Measurements from ENCODE around the gene SREBF1. TPM values are rescaled to one million over a fixed set of nuclear protein-coding genes. Genes with fewer than 3 reads are reported as not detected.

The SREBF1 gene
- total and polyA plus RNA-seq, 4 donors = 68.4 to 134 (median 80.7) TPM

DNA sequence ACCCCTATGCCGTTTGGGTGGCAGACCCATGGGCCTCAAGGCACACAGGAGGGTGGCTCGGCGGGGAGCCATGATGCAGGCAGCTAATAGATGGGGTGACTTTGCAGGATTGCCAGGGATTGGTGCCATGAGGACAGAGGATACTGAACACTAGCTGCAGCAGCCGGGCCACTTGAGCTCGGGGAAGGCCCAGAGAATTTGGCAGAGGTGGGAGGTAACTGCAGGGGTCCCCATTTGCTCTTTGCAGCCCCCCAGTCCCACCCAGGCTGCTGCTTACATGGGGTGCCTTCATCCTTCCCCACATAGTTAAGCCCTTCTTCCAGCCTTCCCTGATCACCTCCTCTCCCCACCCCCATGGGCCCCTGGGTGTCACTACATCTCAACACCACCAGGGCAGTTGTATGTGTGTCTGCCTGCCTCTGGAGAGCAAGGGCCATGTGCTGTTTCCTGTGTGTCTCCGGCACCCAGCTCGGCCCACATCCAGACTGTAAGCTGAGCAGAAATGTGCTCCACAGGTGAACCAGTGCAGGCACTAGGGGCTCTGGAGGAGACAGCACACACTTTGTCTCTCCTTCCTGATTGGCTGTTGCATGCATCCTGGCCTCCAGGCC is 52.0 kb downstream of the SREBF1 start:
- peak overlapping the region in 1 of 2 donors; percentile 90 for H3K27ac ChIP-seq (ENCODE audit: low read depth in 1 of 2, low read length in 1 of 2)

DNA sequence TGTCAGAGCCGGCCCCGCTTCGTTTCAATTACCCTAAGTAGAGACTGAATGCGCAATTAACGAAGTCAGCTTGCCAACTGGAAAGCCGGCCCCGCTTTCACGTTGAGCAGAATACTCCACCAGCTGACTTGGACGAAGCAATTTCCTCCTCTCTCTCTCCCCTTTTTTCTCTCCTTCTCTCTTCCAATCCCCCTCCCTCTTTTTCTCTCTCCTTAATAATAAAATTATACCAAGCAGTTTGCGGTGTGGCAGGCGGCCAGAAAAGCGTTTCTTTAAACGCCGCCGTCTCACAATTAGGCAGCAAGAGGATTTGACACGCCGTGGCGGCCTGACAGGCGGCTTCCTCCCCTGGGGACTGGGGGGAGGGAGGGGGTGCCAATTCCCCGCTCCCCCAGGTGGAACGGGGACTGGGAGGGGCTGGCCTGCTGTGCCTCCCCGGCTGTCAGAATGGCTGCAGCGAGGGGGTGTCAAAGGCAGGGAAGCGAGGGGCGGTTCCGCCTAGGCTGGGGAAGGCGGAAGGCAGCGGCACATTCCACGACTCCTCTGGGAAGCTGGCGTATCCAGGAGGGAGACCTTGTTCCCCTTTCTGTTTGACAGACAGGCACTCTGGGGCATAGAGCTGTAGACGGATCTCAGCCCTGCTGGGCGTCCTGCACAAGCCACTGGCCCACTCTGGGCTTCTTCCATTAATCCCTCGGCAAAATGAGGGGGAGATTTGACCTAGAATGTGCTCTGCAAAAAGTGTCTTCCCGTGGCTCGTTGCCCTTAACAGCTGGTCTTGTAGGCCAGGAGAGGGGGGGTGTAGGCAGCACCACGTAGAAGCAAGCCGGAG is 52.7 kb downstream of the SREBF1 start:
- Histone ChIP-seq H3K4me1 (ENCODE audit: control insufficient read depth in 5 of 5, insufficient read depth in 5 of 5, low read length in 5 of 5) (peaks cover 12 to 55% (median 27%) of the 10 kb centered on the region in 5 donors), H3K9ac (ENCODE audit: insufficient read depth in 1 of 2, low read length in 2 of 2) (no peak overlapping the region), H3K27ac (ENCODE audit: low read depth in 1 of 2, low read length in 1 of 2) (peak overlapping the region; percentile 20 to 90), H3K27me3 (ENCODE audit: control insufficient read depth in 3 of 3, insufficient read depth in 3 of 3, low read length in 2 of 3) (no peaks in the 10 kb centered on the region), H3K4me3 (no peak overlapping the region), H3K36me3 (ENCODE audit: control insufficient read depth in 4 of 4, insufficient read depth in 4 of 4, low read length in 4 of 4) (no peaks in the 10 kb centered on the region), H3K9me3 (ENCODE audit: control insufficient read depth in 4 of 4, insufficient read depth in 3 of 4, low read length in 3 of 4) (no peaks in the 10 kb centered on the region)
- DNase-seq (peak; percentile 72 to 92 (median 86)), ATAC-seq (ENCODE audit: insufficient read depth, low FRiP score) (no peak)
- TF ChIP-seq, protein P1, sequence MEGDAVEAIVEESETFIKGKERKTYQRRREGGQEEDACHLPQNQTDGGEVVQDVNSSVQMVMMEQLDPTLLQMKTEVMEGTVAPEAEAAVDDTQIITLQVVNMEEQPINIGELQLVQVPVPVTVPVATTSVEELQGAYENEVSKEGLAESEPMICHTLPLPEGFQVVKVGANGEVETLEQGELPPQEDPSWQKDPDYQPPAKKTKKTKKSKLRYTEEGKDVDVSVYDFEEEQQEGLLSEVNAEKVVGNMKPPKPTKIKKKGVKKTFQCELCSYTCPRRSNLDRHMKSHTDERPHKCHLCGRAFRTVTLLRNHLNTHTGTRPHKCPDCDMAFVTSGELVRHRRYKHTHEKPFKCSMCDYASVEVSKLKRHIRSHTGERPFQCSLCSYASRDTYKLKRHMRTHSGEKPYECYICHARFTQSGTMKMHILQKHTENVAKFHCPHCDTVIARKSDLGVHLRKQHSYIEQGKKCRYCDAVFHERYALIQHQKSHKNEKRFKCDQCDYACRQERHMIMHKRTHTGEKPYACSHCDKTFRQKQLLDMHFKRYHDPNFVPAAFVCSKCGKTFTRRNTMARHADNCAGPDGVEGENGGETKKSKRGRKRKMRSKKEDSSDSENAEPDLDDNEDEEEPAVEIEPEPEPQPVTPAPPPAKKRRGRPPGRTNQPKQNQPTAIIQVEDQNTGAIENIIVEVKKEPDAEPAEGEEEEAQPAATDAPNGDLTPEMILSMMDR (IDR thresholded peaks at IDR 0.05; ENCODE audit: control extremely low read depth, extremely low read depth) = no peak
- WGBS, 2 donors = 10 to 12% methylated on average over 37 of the region's 37 CpGs

More for the DNA sequence above, 52.0 kb downstream of the SREBF1 start:
- Histone ChIP-seq H3K4me1 (ENCODE audit: control insufficient read depth in 5 of 5, insufficient read depth in 5 of 5, low read length in 5 of 5) (peaks cover 7 to 54% (median 23%) of the 10 kb centered on the region in 5 donors), H3K9me3 (ENCODE audit: control insufficient read depth in 4 of 4, insufficient read depth in 3 of 4, low read length in 3 of 4) (no peaks in the 10 kb centered on the region), H3K4me3 (no peak overlapping the region), H3K36me3 (ENCODE audit: control insufficient read depth in 4 of 4, insufficient read depth in 4 of 4, low read length in 4 of 4) (no peaks in the 10 kb centered on the region), H3K9ac (ENCODE audit: insufficient read depth in 1 of 2, low read length in 2 of 2) (no peak overlapping the region), H3K27me3 (ENCODE audit: control insufficient read depth in 3 of 3, insufficient read depth in 3 of 3, low read length in 2 of 3) (no peaks in the 10 kb centered on the region)
- ATAC-seq (ENCODE audit: insufficient read depth, low FRiP score) (no peak), DNase-seq (no peak)
- WGBS, 2 donors = 71 to 77% methylated on average over 7 of the region's 7 CpGs
- TF ChIP-seq, protein P1 (IDR thresholded peaks at IDR 0.05; ENCODE audit: control extremely low read depth, extremely low read depth) = no peak

DNA sequence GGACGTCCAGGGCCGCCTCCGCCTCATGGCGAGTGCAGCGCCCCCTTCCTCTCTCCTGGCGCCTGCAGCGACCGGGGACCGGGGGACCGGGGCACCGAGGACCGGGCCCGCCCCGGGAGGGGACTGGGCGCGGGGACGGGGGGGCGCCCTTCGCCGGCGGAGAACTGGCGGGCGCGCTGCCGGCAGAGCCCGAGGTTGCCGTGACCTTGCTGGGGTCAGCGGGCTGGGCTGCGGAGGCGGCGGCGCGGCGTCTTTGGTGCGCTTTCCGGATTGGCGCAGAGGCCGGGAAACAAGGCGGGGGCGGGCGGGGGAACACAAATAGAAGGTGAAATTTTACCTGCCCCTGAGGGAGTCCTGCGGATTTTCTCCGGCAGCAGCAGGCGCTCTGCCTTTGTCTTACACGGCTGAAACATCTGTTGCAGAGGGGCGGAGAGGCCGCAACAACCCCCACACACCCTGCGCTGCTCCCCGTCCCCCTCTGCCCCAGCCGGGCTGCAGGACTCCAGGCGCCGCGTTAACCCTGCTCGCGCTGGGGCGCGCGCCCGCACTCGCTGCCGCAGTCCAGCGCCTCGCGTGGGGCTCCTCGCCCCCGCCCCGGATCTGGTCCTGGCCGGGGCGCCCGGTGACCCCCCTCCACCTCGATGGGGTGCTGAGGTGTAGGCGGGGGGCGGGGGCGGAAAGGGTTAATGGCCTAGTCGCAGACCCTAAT is 53.5 kb downstream of the SREBF1 start:
- H3K9ac ChIP-seq (ENCODE audit: insufficient read depth in 1 of 2, low read length in 2 of 2) = no peak overlapping the region
- 1% methylated on average over 62 to 75 of the region's 75 CpGs for WGBS, 2 donors
- peak overlapping the region; percentile 40 for H3K4me3 ChIP-seq
- H3K27ac ChIP-seq (ENCODE audit: low read depth in 1 of 2, low read length in 1 of 2) = peak overlapping the region; percentile 20 to 90
- TF ChIP-seq, protein P1 (IDR thresholded peaks at IDR 0.05; ENCODE audit: control extremely low read depth, extremely low read depth) = no peak
- H3K36me3 ChIP-seq (ENCODE audit: control insufficient read depth in 4 of 4, insufficient read depth in 4 of 4, low read length in 4 of 4) = no peaks in the 10 kb centered on the region
- H3K4me1 ChIP-seq (ENCODE audit: control insufficient read depth in 5 of 5, insufficient read depth in 5 of 5, low read length in 5 of 5) = peaks cover 14 to 63% (median 30%) of the 10 kb centered on the region in 5 donors
- H3K9me3 ChIP-seq (ENCODE audit: control insufficient read depth in 4 of 4, insufficient read depth in 3 of 4, low read length in 3 of 4) = no peaks in the 10 kb centered on the region
- H3K27me3 ChIP-seq (ENCODE audit: control insufficient read depth in 3 of 3, insufficient read depth in 3 of 3, low read length in 2 of 3) = no peaks in the 10 kb centered on the region
- ATAC-seq (ENCODE audit: insufficient read depth, low FRiP score) = peak; percentile 56
- DNase-seq = peak in 2 of 3 donors; percentile 46 to 73

Data from lung (tissue), 12 donors.